SU-DHL-6 (cell line): Measurements from ENCODE around the gene TSPAN17.
A peak's percentile ranks its signal among the peaks of the same experiment; 100 is the strongest.
"Not testable (repeated sequence)": the region's sequence is repeated elsewhere in the genome, so short reads cannot be mapped to it uniquely, and the experiment has no call there.

Experiments used
- H2AFZ ChIP-seq: fragments of 200-600 bp; sonication (generic); 2 replicates; pipeline ENCODE4 v1.6.1; 2014; ENCODE audit warnings: low read depth, mild to moderate bottlenecking, moderate library complexity, mixed read lengths, antibody characterized with exemption, low read length; ENCODE audit not compliant: severe bottlenecking
- H3F3A ChIP-seq: fragments of 200-600 bp; shearing (Covaris generic); 2 replicates; pipeline ENCODE4 v1.6.0; 2016; ENCODE audit warnings: antibody characterized with exemption, mild to moderate bottlenecking; ENCODE audit not compliant: insufficient read depth
- H3K27ac ChIP-seq: fragments of 200-600 bp; sonication (generic); 2 replicates; pipeline ENCODE4 v1.5.1; 2016; ENCODE audit warnings: low read depth, mild to moderate bottlenecking, low read length, moderate library complexity, mixed read lengths
- H3K27me3 ChIP-seq: fragments of 200-600 bp; sonication (generic), shearing (Covaris generic); 2 replicates; pipeline ENCODE4 v1.6.0; 2014; ENCODE audit warnings: mild to moderate bottlenecking, low read length
- H3K36me3 ChIP-seq: fragments of 200-600 bp; sonication (generic); 2 replicates; pipeline ENCODE4 v1.6.1; 2014; ENCODE audit warnings: mild to moderate bottlenecking, low read length, mixed read lengths
- H3K4me2 ChIP-seq: fragments of 300-600, 200-600 bp; shearing (Covaris generic), sonication (generic); 2 replicates; pipeline ENCODE4 v1.6.0; 2014; ENCODE audit warnings: low read length, low read depth, mild to moderate bottlenecking; ENCODE audit not compliant: poor library complexity, severe bottlenecking
- H3K4me3 ChIP-seq: fragments of 200-600 bp; sonication (generic); 2 replicates; pipeline ENCODE4 v1.5.1; 2014; ENCODE audit warnings: antibody characterized with exemption, low read length, mild to moderate bottlenecking, mixed read lengths; ENCODE audit not compliant: insufficient read depth, poor library complexity, severe bottlenecking
- H3K79me2 ChIP-seq: fragments of 200-600 bp; sonication (generic); 2 replicates; pipeline ENCODE4 v1.6.1; 2014; ENCODE audit warnings: mild to moderate bottlenecking, low read length, moderate library complexity; ENCODE audit not compliant: insufficient read depth
- H3K9ac ChIP-seq: fragments of 200-600 bp; sonication (generic); 2 replicates; pipeline ENCODE4 v1.7.0; 2014; ENCODE audit warnings: mild to moderate bottlenecking, low read length
- H3K9me2 ChIP-seq: fragments of 200-600 bp; sonication (generic); replicated peaks from 2 replicates; pipeline ENCODE4 v1.6.1; 2014; ENCODE audit warnings: low read length; ENCODE audit not compliant: insufficient read depth
- H3K9me3 ChIP-seq: fragments of 200-600 bp; sonication (generic); 2 replicates; pipeline ENCODE4 v1.6.1; 2014; ENCODE audit warnings: low read length, mixed read lengths; ENCODE audit not compliant: insufficient read depth
- H4K20me1 ChIP-seq: fragments of 200-600 bp; sonication (generic); 2 replicates; pipeline ENCODE4 v1.6.1; 2014; ENCODE audit warnings: low read depth, mild to moderate bottlenecking, antibody characterized with exemption, low read length, moderate library complexity, mixed read lengths
- EZH2phosphoT487 ChIP-seq: fragments of 200-600 bp; sonication (generic), shearing (Covaris generic); conservative IDR thresholded peaks from 2 replicates; pipeline ENCODE4 v1.6.1; 2018; ENCODE audit warnings: mild to moderate bottlenecking, antibody characterized with exemption, low read length, moderate library complexity, mixed read lengths
- TF ChIP-seq, protein P1 (sequence below): fragments of 200-600 bp; sonication (generic); IDR thresholded peaks from one replicate; pipeline ENCODE4 v1.5.1; 2017; ENCODE audit warnings: antibody characterized with exemption, mild to moderate bottlenecking, low read length, moderate library complexity; ENCODE audit not compliant: insufficient read depth, poor library complexity, severe bottlenecking

TSPAN17 gene

GRCh38 chr5:176697934-176698538 is 50.8 kb downstream of the TSPAN17 start:
- Histone ChIP-seq H2AFZ (no peak overlapping the region), H3F3A (no peaks in the 10 kb centered on the region), H3K4me3 (no peak overlapping the region), H3K27ac (no peak overlapping the region), H3K9me2 (no peaks in the 10 kb centered on the region), H3K27me3 (no peaks in the 10 kb centered on the region), H3K4me2 (no peak overlapping the region), H3K36me3 (no peaks in the 10 kb centered on the region), H3K9me3 (no peaks in the 10 kb centered on the region), H3K9ac (no peak overlapping the region), H4K20me1 (no peaks in the 10 kb centered on the region), H3K79me2 (no peaks in the 10 kb centered on the region)
- TF ChIP-seq EZH2phosphoT487 = no peak
- TF ChIP-seq, protein P1, sequence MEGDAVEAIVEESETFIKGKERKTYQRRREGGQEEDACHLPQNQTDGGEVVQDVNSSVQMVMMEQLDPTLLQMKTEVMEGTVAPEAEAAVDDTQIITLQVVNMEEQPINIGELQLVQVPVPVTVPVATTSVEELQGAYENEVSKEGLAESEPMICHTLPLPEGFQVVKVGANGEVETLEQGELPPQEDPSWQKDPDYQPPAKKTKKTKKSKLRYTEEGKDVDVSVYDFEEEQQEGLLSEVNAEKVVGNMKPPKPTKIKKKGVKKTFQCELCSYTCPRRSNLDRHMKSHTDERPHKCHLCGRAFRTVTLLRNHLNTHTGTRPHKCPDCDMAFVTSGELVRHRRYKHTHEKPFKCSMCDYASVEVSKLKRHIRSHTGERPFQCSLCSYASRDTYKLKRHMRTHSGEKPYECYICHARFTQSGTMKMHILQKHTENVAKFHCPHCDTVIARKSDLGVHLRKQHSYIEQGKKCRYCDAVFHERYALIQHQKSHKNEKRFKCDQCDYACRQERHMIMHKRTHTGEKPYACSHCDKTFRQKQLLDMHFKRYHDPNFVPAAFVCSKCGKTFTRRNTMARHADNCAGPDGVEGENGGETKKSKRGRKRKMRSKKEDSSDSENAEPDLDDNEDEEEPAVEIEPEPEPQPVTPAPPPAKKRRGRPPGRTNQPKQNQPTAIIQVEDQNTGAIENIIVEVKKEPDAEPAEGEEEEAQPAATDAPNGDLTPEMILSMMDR = no peak

DNA sequence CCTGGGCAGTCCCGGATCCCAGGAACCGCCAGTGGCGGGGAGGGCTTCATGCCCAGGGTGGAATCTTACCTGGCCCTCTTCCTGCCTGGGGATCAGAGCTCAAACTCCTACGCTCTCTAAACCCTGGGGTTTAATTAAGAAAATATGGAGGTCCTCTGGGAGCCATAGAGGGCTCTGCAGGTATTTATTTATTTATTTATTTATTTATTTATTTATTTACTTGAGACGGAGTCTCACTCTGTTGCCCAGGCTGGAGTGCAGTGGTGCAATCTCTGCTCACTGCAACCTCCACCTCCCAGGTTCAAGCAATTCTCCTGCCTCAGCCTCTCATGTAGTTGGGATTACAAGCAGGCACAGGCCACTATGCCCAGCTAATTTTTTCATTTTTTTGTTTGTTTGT is 52.2 kb downstream of the TSPAN17 start:
- not testable (repeated sequence) for H3K36me3 ChIP-seq, H3K4me3 ChIP-seq, H3K27me3 ChIP-seq

GRCh38 chr5:176700239-176700847 is 53.1 kb downstream of the TSPAN17 start:
- no peaks in the 10 kb centered on the region for H4K20me1 ChIP-seq
- no peaks in the 10 kb centered on the region for H3K79me2 ChIP-seq
- H3K9me3 ChIP-seq = no peaks in the 10 kb centered on the region
- no peaks in the 10 kb centered on the region for H3K36me3 ChIP-seq
- no peaks in the 10 kb centered on the region for H3F3A ChIP-seq
- no peak overlapping the region for H3K4me2 ChIP-seq
- no peak overlapping the region for H2AFZ ChIP-seq
- TF ChIP-seq, protein P1 = peak; percentile 30
- TF ChIP-seq EZH2phosphoT487 = no peak
- no peak overlapping the region for H3K4me3 ChIP-seq
- no peaks in the 10 kb centered on the region for H3K9me2 ChIP-seq
- H3K27ac ChIP-seq = no peak overlapping the region
- no peak overlapping the region for H3K9ac ChIP-seq
- H3K27me3 ChIP-seq = 0 out of 2 replicates have a peak, but pooled peaks cover 3% of the 10 kb centered on the region

More for the DNA sequence above, 52.2 kb downstream of the TSPAN17 start:
- H4K20me1 ChIP-seq, H2AFZ ChIP-seq, H3K27ac ChIP-seq, H3K79me2 ChIP-seq, H3K9me3 ChIP-seq, H3K9me2 ChIP-seq, H3K4me2 ChIP-seq, H3F3A ChIP-seq, H3K9ac ChIP-seq: not testable (repeated sequence)
